Hair follicular keratinocyte (primary cell): ENCODE data around the gene HDAC11. TPM values are rescaled to one million over a fixed set of nuclear protein-coding genes. Genes with fewer than 3 reads are reported as not detected.

Experiments
- total RNA-seq: library from RNA; depleted of rRNA; stranded (reverse); fragments of >200 nt; gene quantifications from 2 replicates; pipeline ENCODE4 v1.2.3, GENCODE V29; 2015

The HDAC11 gene
- total RNA-seq = 14.8 and 16.3 TPM in 2 replicates

GRCh38 chr3:13479582-13480339 lies at the start of gene HDAC11:
HDAC11 (plus strand) TSS chr3:13480306; CDS start chr3:13480348, 42 bp downstream.

DNA sequence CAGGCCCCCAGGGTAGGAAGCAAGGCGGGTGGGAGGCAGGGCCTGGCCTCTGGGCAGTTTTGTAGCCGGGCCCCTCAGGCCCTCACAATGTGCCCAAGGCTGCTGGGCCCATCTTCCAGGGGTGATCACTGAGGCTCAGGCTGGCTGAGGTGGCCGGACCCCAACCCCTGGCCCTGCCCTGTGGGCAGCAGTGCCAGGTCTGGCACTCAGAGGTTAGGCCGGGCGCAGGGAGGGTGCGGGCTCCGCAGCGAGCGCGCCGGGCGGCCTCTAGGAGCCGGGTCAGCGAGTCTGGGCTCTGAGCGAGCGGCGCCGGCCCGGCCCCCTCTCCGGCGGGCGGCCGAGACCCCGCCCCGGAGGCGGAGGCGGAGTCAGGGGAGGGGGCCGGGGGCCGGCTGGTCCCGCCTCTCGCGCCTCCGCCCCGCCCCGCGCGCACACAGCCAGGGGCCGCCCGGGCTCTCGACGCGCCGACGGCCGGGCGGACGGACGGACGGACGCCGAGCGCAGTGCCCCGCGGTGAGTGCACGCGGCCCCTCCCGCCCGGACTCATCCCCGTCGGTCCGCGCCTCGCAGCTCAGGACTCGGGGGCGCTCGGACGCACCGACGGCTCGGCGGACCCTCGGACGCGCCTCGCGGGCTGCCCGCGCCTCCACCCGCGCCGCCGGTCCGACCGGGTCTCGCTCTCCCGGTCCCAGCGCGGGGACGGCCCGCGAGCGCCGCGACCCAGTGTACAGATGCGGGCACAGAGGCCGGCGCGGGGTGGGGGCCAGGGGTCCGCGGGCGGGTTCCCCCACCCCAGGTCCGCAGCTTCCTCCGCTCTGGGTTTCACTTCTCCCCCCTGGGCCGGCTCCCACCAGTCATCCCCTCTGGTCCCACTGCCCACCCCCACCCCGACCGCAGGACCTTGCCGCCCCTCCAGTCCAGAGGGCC lies 68.9 kb downstream of the HDAC11 start, which contains the start of gene FBLN2:
TSS of gene FBLN2 (plus strand) at position 430 of the 927 bp plus-strand sequence. CDS start 21,231 bp downstream, outside the sequence.

Other genes starting within 250 kb of the HDAC11 start
- 0.04 TPM in 1 of 2 replicates, not detected in the other for gene NUP210, start 60.0 kb upstream of the HDAC11 start, total RNA-seq
- 0.86 and 2.3 TPM in 2 replicates for gene FBLN2, start 68.8 kb downstream of the HDAC11 start, total RNA-seq